ENCODE data around the gene FRRS1.
"Not testable (repeated sequence)": the region's sequence is repeated elsewhere in the genome, so short reads cannot be mapped to it uniquely, and the experiment has no call there.

The FRRS1 gene

GRCh38 chr1:99768524-99769245 is 2.2 kb upstream of the FRRS1 start:
- no peaks in the 10 kb centered on the region for H3K36me3 ChIP-seq (ENCODE audit: control insufficient read depth in 5 of 5, insufficient read depth in 5 of 5, low read length in 5 of 5)
- H3K4me3 ChIP-seq (ENCODE audit: low read depth in 1 of 5, low read length in 5 of 5): no peak overlapping the region
- H3K27ac ChIP-seq (ENCODE audit: low read depth, low read length): no peak overlapping the region
- no peaks in the 10 kb centered on the region for H3K9me3 ChIP-seq (ENCODE audit: control insufficient read depth in 5 of 5, low read length in 5 of 5)
- H3K27me3 ChIP-seq (ENCODE audit: control insufficient read depth in 5 of 5, insufficient read depth in 4 of 5, low read length in 5 of 5): no peaks in the 10 kb centered on the region
- H3K9ac ChIP-seq (ENCODE audit: low read length in 5 of 5): no peak overlapping the region
- peaks cover 0 to 7% (median 7%) of the 10 kb centered on the region in 5 donors for H3K4me1 ChIP-seq (ENCODE audit: control insufficient read depth in 5 of 5, insufficient read depth in 5 of 5, low read length in 5 of 5)

- Histone ChIP-seq H3K9ac (ENCODE audit: low read length in 5 of 5) (no peak overlapping the region), H3K27me3 (ENCODE audit: control insufficient read depth in 5 of 5, insufficient read depth in 4 of 5, low read length in 5 of 5) (no peaks in the 10 kb centered on the region), H3K36me3 (ENCODE audit: control insufficient read depth in 5 of 5, insufficient read depth in 5 of 5, low read length in 5 of 5) (no peaks in the 10 kb centered on the region), H3K9me3 (ENCODE audit: control insufficient read depth in 5 of 5, low read length in 5 of 5) (no peaks in the 10 kb centered on the region), H3K4me3 (ENCODE audit: low read depth in 1 of 5, low read length in 5 of 5) (no peak overlapping the region), H3K27ac (ENCODE audit: low read depth, low read length) (no peak overlapping the region), H3K4me1 (ENCODE audit: control insufficient read depth in 5 of 5, insufficient read depth in 5 of 5, low read length in 5 of 5) (peaks cover 0 to 7% (median 7%) of the 10 kb centered on the region in 5 donors)
These were observed 1.7 kb upstream of the FRRS1 start for GRCh38 chr1:99768104-99768503.

DNA sequence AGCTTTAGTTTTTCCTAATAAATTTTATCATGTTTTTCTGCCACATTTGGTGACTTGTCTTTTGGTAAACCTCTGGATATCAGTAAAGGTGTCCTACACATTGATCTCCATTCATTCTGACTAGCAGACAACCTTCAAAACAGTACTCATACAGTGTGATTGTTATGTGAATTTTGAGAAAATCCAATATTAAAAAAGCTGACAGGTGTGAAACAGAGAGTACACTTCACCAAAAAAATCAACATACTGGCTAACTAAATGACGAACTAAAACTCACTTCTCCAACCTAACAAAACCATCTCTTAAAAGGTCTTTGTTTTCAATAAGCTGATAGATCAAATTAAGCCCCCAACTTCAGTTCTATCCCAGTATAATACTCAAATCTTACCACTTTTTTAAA is 1.5 kb downstream of the FRRS1 start:
- no peak overlapping the region for H3K9ac ChIP-seq (ENCODE audit: low read length in 5 of 5)
- H3K27ac ChIP-seq (ENCODE audit: low read depth, low read length): no peak overlapping the region
- no peaks in the 10 kb centered on the region for H3K36me3 ChIP-seq (ENCODE audit: control insufficient read depth in 5 of 5, insufficient read depth in 5 of 5, low read length in 5 of 5)
- no peaks in the 10 kb centered on the region for H3K27me3 ChIP-seq (ENCODE audit: control insufficient read depth in 5 of 5, insufficient read depth in 4 of 5, low read length in 5 of 5)
- H3K4me3 ChIP-seq (ENCODE audit: low read depth in 1 of 5, low read length in 5 of 5): no peak overlapping the region
- peaks cover 0 to 9% (median 7%) of the 10 kb centered on the region in 5 donors for H3K4me1 ChIP-seq (ENCODE audit: control insufficient read depth in 5 of 5, insufficient read depth in 5 of 5, low read length in 5 of 5)
- H3K9me3 ChIP-seq (ENCODE audit: control insufficient read depth in 5 of 5, low read length in 5 of 5): no peaks in the 10 kb centered on the region

DNA sequence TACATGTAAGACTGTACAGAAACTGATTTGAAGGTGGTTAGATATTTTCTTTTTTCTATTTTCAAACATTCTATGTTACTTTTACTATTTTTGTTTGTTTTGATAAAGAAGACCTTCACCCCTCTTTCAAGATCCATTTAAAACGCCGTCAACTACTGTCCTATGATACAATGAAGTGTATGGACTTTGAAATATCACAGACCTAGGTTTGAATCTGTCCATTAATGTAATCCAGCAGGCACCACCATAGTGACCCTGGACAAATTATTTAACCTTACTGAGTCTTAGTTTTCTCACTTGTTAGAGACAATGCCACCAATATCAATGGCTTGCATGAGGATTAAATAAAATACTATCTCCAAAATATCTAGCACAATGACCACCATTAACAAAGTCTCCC is 2.0 kb downstream of the FRRS1 start:
- no peaks in the 10 kb centered on the region for H3K36me3 ChIP-seq (ENCODE audit: control insufficient read depth in 5 of 5, insufficient read depth in 5 of 5, low read length in 5 of 5)
- H3K9me3 ChIP-seq (ENCODE audit: control insufficient read depth in 5 of 5, low read length in 5 of 5): no peaks in the 10 kb centered on the region
- no peak overlapping the region for H3K27ac ChIP-seq (ENCODE audit: low read depth, low read length)
- no peak overlapping the region for H3K4me3 ChIP-seq (ENCODE audit: low read depth in 1 of 5, low read length in 5 of 5)
- H3K27me3 ChIP-seq (ENCODE audit: control insufficient read depth in 5 of 5, insufficient read depth in 4 of 5, low read length in 5 of 5): no peaks in the 10 kb centered on the region
- peaks cover 0 to 9% (median 7%) of the 10 kb centered on the region in 5 donors for H3K4me1 ChIP-seq (ENCODE audit: control insufficient read depth in 5 of 5, insufficient read depth in 5 of 5, low read length in 5 of 5)
- no peak overlapping the region for H3K9ac ChIP-seq (ENCODE audit: low read length in 5 of 5)

DNA sequence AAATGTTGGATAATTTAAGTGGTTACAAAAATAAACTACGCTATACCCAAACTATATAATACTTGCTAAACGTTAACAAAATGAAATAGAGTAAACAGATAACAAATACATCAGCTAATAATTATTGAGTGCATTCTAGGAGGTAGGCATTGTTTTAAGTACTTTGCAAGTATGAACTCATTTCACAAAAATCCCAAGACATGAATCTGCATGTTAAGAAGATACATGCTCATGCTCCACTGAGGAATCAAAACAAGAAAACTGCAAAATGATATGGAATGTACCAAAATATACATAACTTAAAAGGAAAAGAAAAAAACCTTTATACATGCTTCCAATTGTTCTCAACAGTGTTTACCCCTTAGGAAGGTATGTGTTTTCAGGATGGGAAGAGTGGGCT is 2.5 kb downstream of the FRRS1 start:
- Histone ChIP-seq H3K9me3 (ENCODE audit: control insufficient read depth in 5 of 5, low read length in 5 of 5) (peaks cover 0 to 2% (median 0%) of the 10 kb centered on the region in 5 donors), H3K9ac (ENCODE audit: low read length in 5 of 5) (no peak overlapping the region), H3K27ac (ENCODE audit: low read depth, low read length) (no peak overlapping the region), H3K4me3 (ENCODE audit: low read depth in 1 of 5, low read length in 5 of 5) (no peak overlapping the region), H3K4me1 (ENCODE audit: control insufficient read depth in 5 of 5, insufficient read depth in 5 of 5, low read length in 5 of 5) (peaks cover 0 to 11% (median 7%) of the 10 kb centered on the region in 5 donors), H3K36me3 (ENCODE audit: control insufficient read depth in 5 of 5, insufficient read depth in 5 of 5, low read length in 5 of 5) (no peaks in the 10 kb centered on the region), H3K27me3 (ENCODE audit: control insufficient read depth in 5 of 5, insufficient read depth in 4 of 5, low read length in 5 of 5) (no peaks in the 10 kb centered on the region)

- Histone ChIP-seq H3K9ac (ENCODE audit: low read length in 5 of 5) (no peak overlapping the region), H3K9me3 (ENCODE audit: control insufficient read depth in 5 of 5, low read length in 5 of 5) (peaks cover 0 to 4% (median 0%) of the 10 kb centered on the region in 5 donors), H3K27ac (ENCODE audit: low read depth, low read length) (no peak overlapping the region), H3K4me3 (ENCODE audit: low read depth in 1 of 5, low read length in 5 of 5) (no peak overlapping the region), H3K4me1 (ENCODE audit: control insufficient read depth in 5 of 5, insufficient read depth in 5 of 5, low read length in 5 of 5) (peaks cover 0 to 7% (median 5%) of the 10 kb centered on the region in 5 donors), H3K36me3 (ENCODE audit: control insufficient read depth in 5 of 5, insufficient read depth in 5 of 5, low read length in 5 of 5) (no peaks in the 10 kb centered on the region), H3K27me3 (ENCODE audit: control insufficient read depth in 5 of 5, insufficient read depth in 4 of 5, low read length in 5 of 5) (no peaks in the 10 kb centered on the region)
These were observed 4.7 kb downstream of the FRRS1 start for GRCh38 chr1:99761774-99762173.

DNA sequence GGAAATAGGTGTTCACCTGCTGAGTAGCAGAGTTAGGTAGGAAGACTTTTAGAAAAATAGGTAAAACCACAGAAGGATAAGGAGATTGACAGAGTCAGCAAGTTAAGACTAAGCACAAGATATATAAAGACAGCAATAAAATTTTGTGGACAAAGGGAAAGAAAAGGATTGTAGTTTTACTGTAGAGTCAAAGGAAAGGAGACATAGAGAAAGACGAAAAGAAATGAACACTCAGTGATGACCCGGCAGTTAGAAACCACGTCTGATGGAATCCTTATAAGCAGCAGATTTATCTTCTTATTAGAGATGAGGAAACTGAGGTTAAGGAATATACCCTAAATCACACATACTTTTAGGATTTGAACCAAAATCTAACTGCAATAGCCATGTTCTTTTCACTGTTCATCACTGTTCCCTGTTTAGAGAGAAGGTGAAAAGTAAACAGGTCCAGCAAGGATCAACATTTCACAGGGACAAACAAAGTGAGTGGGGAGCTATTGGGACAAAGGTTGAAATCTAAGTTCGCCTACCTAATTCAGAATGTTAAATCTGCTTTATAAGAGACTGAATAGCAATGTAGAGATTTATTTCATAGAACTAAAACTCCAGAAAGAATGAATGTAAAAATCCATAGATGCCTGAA is 6.8 kb downstream of the FRRS1 start:
- Histone ChIP-seq H3K9me3 (ENCODE audit: control insufficient read depth in 5 of 5, low read length in 5 of 5) (peaks cover 0 to 4% (median 0%) of the 10 kb centered on the region in 5 donors), H3K9ac (ENCODE audit: low read length in 5 of 5) (no peak overlapping the region), H3K4me1 (ENCODE audit: control insufficient read depth in 5 of 5, insufficient read depth in 5 of 5, low read length in 5 of 5) (peaks cover 0 to 4% (median 0%) of the 10 kb centered on the region in 5 donors), H3K27me3 (ENCODE audit: control insufficient read depth in 5 of 5, insufficient read depth in 4 of 5, low read length in 5 of 5) (no peaks in the 10 kb centered on the region), H3K36me3 (ENCODE audit: control insufficient read depth in 5 of 5, insufficient read depth in 5 of 5, low read length in 5 of 5) (no peaks in the 10 kb centered on the region), H3K27ac (ENCODE audit: low read depth, low read length) (no peak overlapping the region), H3K4me3 (ENCODE audit: low read depth in 1 of 5, low read length in 5 of 5) (no peak overlapping the region)

DNA sequence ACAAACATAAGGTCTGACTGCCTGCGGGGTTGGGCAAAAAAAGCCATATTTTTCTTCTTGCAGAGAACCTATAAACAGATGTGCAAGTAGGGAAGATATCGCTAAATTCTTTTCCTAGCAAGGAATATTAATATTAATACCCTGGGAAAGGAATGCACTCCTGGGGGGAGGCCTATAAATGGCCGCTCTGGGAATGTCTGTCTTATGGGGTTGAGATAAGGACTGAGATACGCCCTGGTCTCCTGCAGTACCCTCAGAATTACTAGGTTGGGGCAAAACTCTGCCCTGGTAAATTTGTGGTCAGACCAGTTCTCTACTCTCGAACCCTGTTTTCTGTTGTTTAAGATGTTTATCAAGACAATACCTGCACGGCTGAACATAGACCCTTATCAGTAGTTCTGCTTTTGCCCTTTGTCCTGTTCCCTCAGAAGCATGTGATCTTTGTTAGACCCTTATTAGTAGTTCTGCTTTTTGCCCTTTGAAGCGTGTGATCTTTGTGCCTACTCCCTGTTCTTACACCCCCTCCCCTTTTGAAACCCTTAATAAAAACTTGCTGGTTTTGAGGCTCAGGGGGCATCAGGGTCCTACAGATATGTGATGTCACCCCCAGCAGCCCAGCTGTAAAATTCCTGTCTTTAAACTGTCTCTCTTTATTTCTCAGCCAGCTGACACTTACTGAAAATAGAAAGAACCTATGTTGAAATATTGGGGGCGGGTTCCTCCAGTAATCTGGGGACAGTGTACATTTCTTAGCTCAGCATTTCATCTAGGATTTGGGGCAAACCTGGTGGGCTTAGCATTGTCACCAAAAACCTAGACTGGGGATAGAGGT is 7.5 kb downstream of the FRRS1 start:
- H3K36me3 ChIP-seq (ENCODE audit: control insufficient read depth in 5 of 5, insufficient read depth in 5 of 5, low read length in 5 of 5); H3K27ac ChIP-seq (ENCODE audit: low read depth, low read length); H3K9ac ChIP-seq (ENCODE audit: low read length in 5 of 5); H3K4me3 ChIP-seq (ENCODE audit: low read depth in 1 of 5, low read length in 5 of 5); H3K27me3 ChIP-seq (ENCODE audit: control insufficient read depth in 5 of 5, insufficient read depth in 4 of 5, low read length in 5 of 5); H3K4me1 ChIP-seq (ENCODE audit: control insufficient read depth in 5 of 5, insufficient read depth in 5 of 5, low read length in 5 of 5); H3K9me3 ChIP-seq (ENCODE audit: control insufficient read depth in 5 of 5, low read length in 5 of 5): not testable (repeated sequence)

GRCh38 chr1:99758073-99758511 is 8.3 kb downstream of the FRRS1 start:
- Histone ChIP-seq H3K27ac (ENCODE audit: low read depth, low read length) (no peak overlapping the region), H3K9me3 (ENCODE audit: control insufficient read depth in 5 of 5, low read length in 5 of 5) (peaks cover 0 to 4% (median 0%) of the 10 kb centered on the region in 5 donors), H3K36me3 (ENCODE audit: control insufficient read depth in 5 of 5, insufficient read depth in 5 of 5, low read length in 5 of 5) (no peaks in the 10 kb centered on the region), H3K27me3 (ENCODE audit: control insufficient read depth in 5 of 5, insufficient read depth in 4 of 5, low read length in 5 of 5) (no peaks in the 10 kb centered on the region), H3K9ac (ENCODE audit: low read length in 5 of 5) (no peak overlapping the region), H3K4me1 (ENCODE audit: control insufficient read depth in 5 of 5, insufficient read depth in 5 of 5, low read length in 5 of 5) (peaks cover 0 to 4% (median 0%) of the 10 kb centered on the region in 5 donors), H3K4me3 (ENCODE audit: low read depth in 1 of 5, low read length in 5 of 5) (no peak overlapping the region)

GRCh38 chr1:99756598-99756997 is 9.8 kb downstream of the FRRS1 start:
- peaks cover 0 to 4% (median 0%) of the 10 kb centered on the region in 5 donors for H3K9me3 ChIP-seq (ENCODE audit: control insufficient read depth in 5 of 5, low read length in 5 of 5)
- H3K4me1 ChIP-seq (ENCODE audit: control insufficient read depth in 5 of 5, insufficient read depth in 5 of 5, low read length in 5 of 5): peaks cover 0 to 2% (median 0%) of the 10 kb centered on the region in 5 donors

More at GRCh38 chr1:99756598-99756997, 9.8 kb downstream of the FRRS1 start:
- no peak overlapping the region for H3K4me3 ChIP-seq (ENCODE audit: low read depth in 1 of 5, low read length in 5 of 5)
- H3K27me3 ChIP-seq (ENCODE audit: control insufficient read depth in 5 of 5, insufficient read depth in 4 of 5, low read length in 5 of 5): no peaks in the 10 kb centered on the region
- no peak overlapping the region for H3K27ac ChIP-seq (ENCODE audit: low read depth, low read length)
- H3K9ac ChIP-seq (ENCODE audit: low read length in 5 of 5): no peak overlapping the region
- no peaks in the 10 kb centered on the region for H3K36me3 ChIP-seq (ENCODE audit: control insufficient read depth in 5 of 5, insufficient read depth in 5 of 5, low read length in 5 of 5)
